Heart right ventricle (tissue), 16 donors: ENCODE measurements around the gene ZSWIM3. TPM values are rescaled to one million over a fixed set of nuclear protein-coding genes. Genes with fewer than 3 reads are reported as not detected.
A peak's percentile ranks its signal among the peaks of the same experiment; 100 is the strongest.

Source experiments
- ATAC-seq, 8 donors: fragments of 200-7000 bp; cut with Tn5 transposase; one replicate each; pipeline ENCODE4 v1.9.1; 2020; ENCODE audit warnings: mild to moderate bottlenecking in 8 of 8, moderate library complexity in 8 of 8, moderate number of reproducible peaks in 1 of 8
- DNase-seq, 2 donors: peaks; one replicate each; pipeline ENCODE4 v3.0.0-alpha.2; 2020
- H3K27ac ChIP-seq, 10 donors: fragments of 200-600 bp; sonication (generic) in 2 of 10; one replicate each; pipeline versions ENCODE4 v1.5.0 to v1.8.0; 2020 to 2022; ENCODE audit warnings: mild to moderate bottlenecking in 3 of 10
- H3K27me3 ChIP-seq, 7 donors: fragments of 200-600 bp; one replicate each; pipeline ENCODE4 v1.8.0; 2021 to 2022; ENCODE audit warnings: mild to moderate bottlenecking in 2 of 7
- H3K36me3 ChIP-seq, 9 donors: fragments of 200-600 bp; sonication (generic) in 1 of 9; one replicate each; pipeline versions ENCODE4 v1.5.0 to v1.8.0; 2020 to 2022; ENCODE audit warnings: mild to moderate bottlenecking in 2 of 9
- H3K4me1 ChIP-seq, 9 donors: fragments of 200-600 bp; sonication (generic) in 1 of 9; one replicate each; pipeline versions ENCODE4 v1.5.0 to v1.8.0; 2020 to 2022; ENCODE audit warnings: mild to moderate bottlenecking in 4 of 9
- H3K4me3 ChIP-seq, 10 donors: fragments of 200-600 bp; sonication (generic) in 2 of 10; one replicate each; pipeline versions ENCODE4 v1.5.0 to v1.8.0; 2020 to 2022; ENCODE audit warnings: mild to moderate bottlenecking in 7 of 10, moderate library complexity in 2 of 10
- H3K9me3 ChIP-seq, 11 donors: fragments of 200-600 bp in 10 of 11; sonication (generic) in 2 of 11; one replicate each; pipeline versions ENCODE4 v1.5.0 to v1.8.0; 2013 to 2022; ENCODE audit warnings: mild to moderate bottlenecking in 2 of 11, control low read depth in 1 of 11, moderate library complexity in 1 of 11
- WGBS, 2 donors: extraction: QIAGEN DNeasy Blood & Tissue Kit; methylation state at CpG; one replicate each; pipeline ENCODE4 v1.1.7; 2013; ENCODE audit warnings: inconsistent platforms in 1 of 2; 5-methylcytosine and 5-hydroxymethylcytosine counted together
- intact Hi-C, 10 donors: fragments of 100-400 bp; cut with DNase I; formaldehyde crosslinking; loops; one replicate each; pipeline versions ENCODE4 v1.11.1 to v1.14.2; 2022
- polyA plus RNA-seq, 2 donors: library from polyadenylated mRNA; stranded (reverse); fragments of 200-250 nt; gene quantifications; one replicate each; pipeline ENCODE4 v1.2.3, GENCODE V29; 2013
- total RNA-seq, 10 donors: library from RNA; stranded (reverse); fragmentation: NEBNext Ultra II Directional in 3 of 10; extraction: Animal tissue kit (Norgen Biotek cat#: 25700) in 3 of 10; gene quantifications; one replicate each; pipeline versions ENCODE4 v1.2.1 to v1.2.4, GENCODE V29; 2021 to 2023
- TF ChIP-seq, protein P1 (sequence below), 9 donors: fragments of 200-600 bp; sonication (generic) in 2 of 9; IDR thresholded peaks; one replicate each; pipeline versions ENCODE4 v1.5.0 to v1.8.0; 2021 to 2022; ENCODE audit warnings: antibody characterized with exemption in 9 of 9, mild to moderate bottlenecking in 5 of 9, moderate library complexity in 1 of 9
- donor health status: Arrhythmogenic right ventricular cardiomyopathy.
- donor health status: ischemic (EF 13 %, LVEDD 7.1; RV severe dilation, severe dysfunction).
- donor health status: healthy with polysubstance abuse.
- donor health status: DM: no; HTN: yes; CAD: no.
- donor health status: DM: no; HTN: no; CAD: no.
- donor health status: ischemic (EF 25% LVEDD 6.9; RV normal size, moderate dysfunction).
- donor health status: ischemic (EF 25% LVEDD 5.7; RV mildly dilated, moderate dysfunction).
- donor health status: healthy.
- donor health status: DM: yes; HTN: yes; CAD: no.
- donor health status: Ischemic cardiomyopathy.
- donor health status: ischemic (EF 35%, LVEDD 5.7; RV mildly dilated, moderate dysfunction).
- donor health status: nonischemic (EF 11% LVEDD 7.7; RV severe dilation, severe dysfunction).
- donor health status: DM: yes; HTN: yes; CAD: no.
- donor health status: PGD.
- donor health status: ischemic (EF 29% LVEDD 5.4; RV normal size, mild dysfunction).
- donor health status: nonischemic (EF 23%, LVEDD 6.1; RV moderate dilation, normal function).

ZSWIM3 gene
- total and polyA plus RNA-seq, 12 donors, result 1.4 to 2.5 (median 1.9) TPM

DNA sequence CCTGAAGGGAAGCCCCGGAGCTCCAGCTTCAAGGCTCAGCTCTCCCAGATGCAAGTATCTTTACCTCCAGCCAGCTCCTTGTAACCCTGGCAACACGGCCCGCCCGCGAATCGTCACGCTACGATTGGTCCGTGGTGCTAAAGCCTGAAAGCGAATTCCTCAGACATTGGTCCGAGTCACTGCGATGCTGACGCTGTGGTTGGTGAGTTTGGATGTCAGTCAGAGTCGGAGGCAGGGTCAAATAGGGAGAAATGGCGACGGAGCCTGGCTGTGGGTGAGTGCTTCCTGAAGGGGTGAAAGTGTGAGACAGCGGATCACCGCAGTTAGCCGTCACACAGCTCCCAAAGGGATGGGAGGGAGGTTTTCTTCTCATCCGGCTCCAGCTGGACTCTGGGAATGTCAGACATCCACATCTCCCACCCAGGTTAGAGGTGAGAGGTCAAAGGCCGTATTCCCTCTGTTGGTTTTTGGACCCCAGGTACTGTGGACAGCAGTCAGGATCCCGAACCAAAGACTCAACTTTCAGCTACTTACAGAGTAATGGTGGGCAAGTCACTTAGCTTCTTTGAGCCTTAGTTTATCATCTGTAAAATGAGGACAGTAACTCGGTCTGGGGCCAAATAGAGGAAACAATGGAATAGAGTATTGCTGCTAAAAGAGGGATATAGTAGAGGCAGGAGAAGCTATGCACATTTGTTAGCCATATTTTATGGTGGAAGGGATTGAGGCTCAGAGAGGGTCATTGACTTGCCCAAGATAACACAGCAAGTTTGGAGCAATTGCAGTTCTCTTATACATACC, 23.8 kb downstream of the ZSWIM3 start, which contains the start of gene ZSWIM1:
Gene ZSWIM1 (plus strand): TSS at position 240 of the 801 bp plus-strand sequence. CDS start 1,366 bp downstream, outside the sequence.
- peak within 1 kb of the TSS; percentile 47 to 90 (median 83) for H3K27ac ChIP-seq
- H3K36me3 ChIP-seq, result peaks cover 0 to 74% (median 28%) of the 10 kb centered on the region in 9 donors
- 0 to 1% methylated on average over 23 of the region's 23 CpGs for WGBS, 2 donors
- H3K9me3 ChIP-seq, result no peaks in the 10 kb centered on the region
- H3K4me3 ChIP-seq, result peak within 1 kb of the TSS; percentile 57 to 79 (median 68)
- H3K4me1 ChIP-seq, result peaks cover 0 to 31% (median 21%) of the 10 kb centered on the region in 9 donors
- ATAC-seq (peak; percentile 95 to 99 (median 98)), DNase-seq (peak; percentile 99)
- intact Hi-C loops, result loop anchor here in 3 of 10 donors (10.0 kb wide), 3 partner anchors 46 to 84 kb away; partner anchors contain the start of gene SNX21 (in 1 of the 3)
- H3K27me3 ChIP-seq, result no peaks in the 10 kb centered on the region
- TF ChIP-seq, protein P1, sequence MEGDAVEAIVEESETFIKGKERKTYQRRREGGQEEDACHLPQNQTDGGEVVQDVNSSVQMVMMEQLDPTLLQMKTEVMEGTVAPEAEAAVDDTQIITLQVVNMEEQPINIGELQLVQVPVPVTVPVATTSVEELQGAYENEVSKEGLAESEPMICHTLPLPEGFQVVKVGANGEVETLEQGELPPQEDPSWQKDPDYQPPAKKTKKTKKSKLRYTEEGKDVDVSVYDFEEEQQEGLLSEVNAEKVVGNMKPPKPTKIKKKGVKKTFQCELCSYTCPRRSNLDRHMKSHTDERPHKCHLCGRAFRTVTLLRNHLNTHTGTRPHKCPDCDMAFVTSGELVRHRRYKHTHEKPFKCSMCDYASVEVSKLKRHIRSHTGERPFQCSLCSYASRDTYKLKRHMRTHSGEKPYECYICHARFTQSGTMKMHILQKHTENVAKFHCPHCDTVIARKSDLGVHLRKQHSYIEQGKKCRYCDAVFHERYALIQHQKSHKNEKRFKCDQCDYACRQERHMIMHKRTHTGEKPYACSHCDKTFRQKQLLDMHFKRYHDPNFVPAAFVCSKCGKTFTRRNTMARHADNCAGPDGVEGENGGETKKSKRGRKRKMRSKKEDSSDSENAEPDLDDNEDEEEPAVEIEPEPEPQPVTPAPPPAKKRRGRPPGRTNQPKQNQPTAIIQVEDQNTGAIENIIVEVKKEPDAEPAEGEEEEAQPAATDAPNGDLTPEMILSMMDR (IDR thresholded peaks at IDR 0.05), result no peak

- TF ChIP-seq, protein P1 (IDR thresholded peaks at IDR 0.05), result no peak
- intact Hi-C loops, result loop anchor here in 3 of 10 donors (10.0 kb wide), 3 partner anchors 48 to 82 kb away; partner anchors contain the start of gene SNX21 (in 1 of the 3)
- Histone ChIP-seq H3K27me3 (no peaks in the 10 kb centered on the region), H3K36me3 (peaks cover 0 to 77% (median 20%) of the 10 kb centered on the region in 9 donors), H3K4me1 (peaks cover 0 to 31% (median 21%) of the 10 kb centered on the region in 9 donors), H3K9me3 (no peaks in the 10 kb centered on the region), H3K27ac (no peak overlapping the region), H3K4me3 (no peak overlapping the region)
- WGBS, 2 donors, result 76 to 83% methylated on average over 4 of the region's 4 CpGs
- no peak for ATAC-seq
- DNase-seq, result no peak
These were observed 25.2 kb downstream of the ZSWIM3 start for GRCh38 chr20:45882469-45883099.

DNA sequence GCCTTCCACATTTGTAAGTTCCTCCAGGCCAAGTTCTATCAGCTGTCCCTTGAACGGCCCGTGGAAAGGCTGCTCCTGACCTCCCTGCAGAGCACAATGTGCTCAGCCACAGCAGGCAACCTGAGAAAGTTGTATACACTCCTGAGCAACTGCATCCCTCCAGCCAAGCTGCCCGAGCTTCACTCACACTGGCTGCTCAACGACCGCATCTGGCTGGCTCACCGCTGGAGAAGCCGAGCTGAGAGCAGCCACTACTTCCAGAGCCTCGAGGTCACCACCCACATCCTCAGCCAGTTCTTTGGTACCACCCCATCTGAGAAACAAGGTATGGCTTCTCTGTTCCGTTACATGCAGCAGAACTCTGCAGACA, 25.7 kb downstream of the ZSWIM3 start:
- TF ChIP-seq, protein P1 (IDR thresholded peaks at IDR 0.05), result no peak
- no peak for ATAC-seq
- DNase-seq, result no peak
- Histone ChIP-seq H3K4me1 (peaks cover 0 to 31% (median 22%) of the 10 kb centered on the region in 9 donors), H3K4me3 (no peak overlapping the region), H3K27ac (no peak overlapping the region), H3K36me3 (peaks cover 0 to 77% (median 15%) of the 10 kb centered on the region in 9 donors), H3K27me3 (no peaks in the 10 kb centered on the region), H3K9me3 (no peaks in the 10 kb centered on the region)
- whole genome bisulfite sequencing, 2 donors, result 83 to 84% methylated on average over 9 of the region's 9 CpGs
- intact Hi-C loops, result loop anchor here in 3 of 10 donors (10.0 kb wide), 3 partner anchors 48 to 82 kb away; partner anchors contain the start of gene SNX21 (in 1 of the 3)
